ENCODE measurements around the gene HS2ST1.
"Not testable (repeated sequence)": the region's sequence is repeated elsewhere in the genome, so short reads cannot be mapped to it uniquely, and the experiment has no call there.

Gene HS2ST1

DNA sequence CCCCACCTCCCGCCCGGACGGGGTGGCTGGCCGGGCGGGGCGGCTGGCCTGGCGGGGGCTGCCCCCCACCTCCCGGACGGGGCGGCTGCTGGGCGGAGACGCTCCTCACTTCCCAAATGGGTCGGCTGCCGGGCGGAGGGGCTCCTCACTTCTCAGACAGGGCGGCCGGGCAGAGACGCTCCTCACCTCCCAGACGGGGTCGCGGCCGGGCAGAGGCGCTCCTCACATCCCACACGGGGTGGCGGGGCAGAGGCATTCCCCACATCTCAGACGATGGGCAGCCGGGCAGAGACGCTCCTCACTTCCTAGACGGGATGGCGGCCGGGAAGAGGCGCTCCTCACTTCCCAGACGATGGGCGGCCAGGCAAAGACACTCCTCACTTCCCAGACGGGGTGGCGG lies 49.4 kb downstream of the HS2ST1 start:
- DNase-seq (ENCODE audit: low read depth); H3K4me3 ChIP-seq (ENCODE audit: low read depth, low read length): not testable (repeated sequence)

DNA sequence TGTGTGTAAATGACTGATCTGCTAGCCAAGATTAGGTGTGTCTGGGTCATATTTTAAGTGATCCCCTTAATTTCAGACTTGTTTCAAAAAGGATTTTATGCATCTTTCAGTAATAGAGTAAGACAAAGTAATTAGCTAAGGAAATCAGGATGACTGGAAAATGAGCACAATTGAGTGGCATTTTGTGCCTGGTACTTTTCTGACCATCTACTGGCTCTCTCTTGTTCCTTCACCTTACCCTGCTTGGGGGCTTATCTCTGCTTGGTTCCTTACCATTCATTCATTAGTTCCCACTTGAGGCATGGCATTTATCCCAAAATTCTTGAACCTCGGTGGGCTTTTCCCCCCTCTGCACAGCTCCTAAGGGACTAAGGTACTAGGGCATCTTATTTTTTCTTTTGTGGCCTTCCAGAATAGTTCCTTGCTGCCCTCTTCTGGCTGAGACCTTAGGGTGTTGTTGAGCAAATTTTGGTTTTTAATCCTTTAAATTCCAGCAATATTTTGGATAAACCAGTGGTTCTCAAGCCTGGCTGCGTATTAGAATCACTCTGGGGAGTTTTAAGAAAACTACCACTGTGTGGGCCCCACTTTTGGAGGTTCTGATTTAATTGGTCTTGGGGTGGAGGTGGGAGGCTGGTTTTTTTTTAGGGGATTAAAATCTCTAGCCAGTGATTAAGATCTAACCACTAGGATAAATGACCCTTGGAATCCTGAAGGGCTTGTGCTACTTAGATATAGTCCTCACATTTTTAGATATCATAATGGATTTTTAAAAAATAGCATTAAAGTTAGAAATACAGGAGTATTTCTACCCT lies 50.8 kb downstream of the HS2ST1 start:
- DNase-seq (ENCODE audit: low read depth): peak; percentile 5
- no peak overlapping the region for H3K4me3 ChIP-seq (ENCODE audit: low read depth, low read length)

DNA sequence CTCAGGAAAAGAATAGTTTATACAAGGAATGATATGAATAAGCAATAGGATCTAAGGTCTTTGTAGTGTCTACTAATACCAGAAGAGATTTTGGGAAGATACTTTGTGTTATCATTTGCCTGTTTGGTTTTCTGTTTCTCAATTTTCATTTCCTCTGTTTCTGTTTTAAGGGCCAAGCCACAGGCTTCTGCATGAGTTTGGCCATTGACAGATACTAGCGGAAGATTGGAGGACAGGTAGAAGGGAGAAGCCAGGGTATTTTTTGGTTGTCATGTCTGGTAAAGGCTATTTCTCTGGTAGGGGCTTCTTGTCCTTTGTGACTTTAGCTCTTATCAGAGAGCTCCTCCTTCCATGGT lies 51.4 kb downstream of the HS2ST1 start:
- DNase-seq (ENCODE audit: low read depth): no peak
- H3K4me3 ChIP-seq (ENCODE audit: low read depth, low read length): no peak overlapping the region

DNA sequence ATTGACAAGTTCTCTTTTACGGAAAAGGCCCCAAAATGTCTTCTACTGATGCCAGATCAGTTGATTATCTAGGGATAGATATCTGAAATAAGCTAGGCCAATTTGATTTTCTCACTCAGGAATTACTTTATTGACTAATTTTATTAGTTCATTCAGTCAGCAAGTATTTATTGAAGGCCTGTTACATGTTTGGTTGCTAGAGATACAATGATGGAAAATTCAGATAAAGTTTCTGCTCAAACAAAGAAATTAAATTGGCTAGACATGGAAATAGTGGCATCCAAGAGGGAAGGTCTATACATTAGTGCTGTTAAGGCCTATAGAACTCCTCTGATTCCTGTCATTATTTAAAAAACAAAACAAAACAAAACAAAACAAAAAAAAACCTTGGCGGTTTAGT lies 56.5 kb downstream of the HS2ST1 start:
- no peak overlapping the region for H3K4me3 ChIP-seq (ENCODE audit: low read depth, low read length)
- no peak for DNase-seq (ENCODE audit: low read depth)

DNA sequence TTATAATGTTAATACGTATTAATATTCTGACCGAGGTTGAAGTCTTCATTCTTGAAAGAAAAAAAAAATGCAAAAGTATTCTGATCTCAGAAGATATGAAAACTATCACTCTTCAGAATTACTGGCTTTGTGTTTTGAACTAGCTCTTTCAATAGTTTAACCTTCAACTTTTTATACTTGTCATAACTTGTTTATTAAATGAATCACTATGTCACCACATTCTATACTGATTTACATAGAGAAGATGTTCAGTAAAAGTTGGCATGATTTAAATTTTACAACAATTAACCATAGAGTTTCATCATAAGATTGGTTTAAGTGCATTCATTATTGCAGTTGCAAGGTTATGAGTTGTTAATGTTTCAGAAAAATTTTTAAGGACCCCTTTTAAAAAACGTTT lies 57.3 kb downstream of the HS2ST1 start:
- no peak for DNase-seq (ENCODE audit: low read depth)
- no peak overlapping the region for H3K4me3 ChIP-seq (ENCODE audit: low read depth, low read length)

DNA sequence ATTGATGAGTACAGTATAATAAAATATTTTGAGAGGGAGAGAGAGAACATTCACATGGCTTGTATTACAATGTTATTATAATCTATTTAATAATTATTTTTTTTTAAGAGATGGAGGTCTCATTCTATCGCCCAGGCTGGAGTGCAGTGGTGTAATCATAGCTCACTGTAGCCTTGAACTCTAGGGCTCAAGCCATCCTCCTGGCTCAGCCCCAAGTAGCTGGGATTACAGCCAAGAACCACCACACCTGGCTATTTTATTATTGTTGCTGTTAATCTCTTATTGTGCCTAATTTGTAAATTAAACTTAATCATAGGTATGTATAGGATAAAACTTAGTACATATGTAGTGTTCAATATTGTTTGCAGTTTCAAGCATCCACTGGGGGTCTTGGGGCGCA lies 57.8 kb downstream of the HS2ST1 start:
- DNase-seq (ENCODE audit: low read depth): no peak
- H3K4me3 ChIP-seq (ENCODE audit: low read depth, low read length): no peak overlapping the region

DNA sequence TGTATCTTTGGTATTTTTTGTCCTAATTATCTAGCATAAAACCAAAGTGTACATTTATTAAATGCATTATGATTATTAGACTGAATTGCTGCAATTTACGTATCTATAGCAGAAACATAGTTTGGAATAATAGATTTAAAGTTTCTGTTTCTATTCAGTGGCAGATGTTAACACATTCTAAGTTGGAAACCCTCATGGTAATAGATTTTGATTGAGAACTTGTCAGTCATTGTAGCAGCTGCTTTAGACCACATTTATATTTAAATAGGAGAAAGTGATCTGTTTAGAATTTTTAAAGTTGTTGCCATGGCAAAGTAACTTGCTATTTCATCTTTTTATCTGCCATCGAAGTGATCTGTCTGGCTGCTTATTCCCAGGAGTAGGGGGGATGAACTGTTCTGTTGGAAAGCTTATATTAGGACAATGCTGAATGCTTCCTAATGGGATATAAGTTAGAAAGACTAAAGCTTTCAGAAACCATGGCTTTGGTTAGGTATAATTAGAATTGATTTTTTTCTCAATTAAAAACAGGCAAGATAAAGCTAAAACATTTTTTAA lies 61.6 kb downstream of the HS2ST1 start:
- no peak for DNase-seq (ENCODE audit: low read depth)

DNA sequence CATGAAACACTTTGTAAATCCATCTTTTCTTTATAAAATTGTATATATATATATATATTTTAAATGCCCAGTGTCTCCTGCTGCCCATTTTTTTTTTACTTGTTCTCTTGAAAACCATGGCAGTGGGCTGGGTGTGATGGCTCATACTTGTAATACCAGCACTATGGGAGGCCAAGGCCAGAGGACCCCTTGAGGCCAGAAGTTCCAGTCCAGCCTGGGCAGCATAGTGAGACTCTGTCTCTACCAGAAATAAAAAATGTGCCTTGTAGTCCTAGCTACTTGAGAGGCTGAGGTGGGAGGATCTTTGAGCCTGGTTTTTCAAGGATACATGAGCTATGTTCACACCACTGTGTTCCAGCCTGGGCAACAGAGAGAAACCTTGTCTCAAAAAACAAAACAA lies 62.2 kb downstream of the HS2ST1 start:
- no peak overlapping the region for H3K4me3 ChIP-seq (ENCODE audit: low read depth, low read length)
- DNase-seq (ENCODE audit: low read depth): no peak

More for the DNA sequence above, 61.6 kb downstream of the HS2ST1 start:
- H3K4me3 ChIP-seq (ENCODE audit: low read depth, low read length): no peak overlapping the region

DNA sequence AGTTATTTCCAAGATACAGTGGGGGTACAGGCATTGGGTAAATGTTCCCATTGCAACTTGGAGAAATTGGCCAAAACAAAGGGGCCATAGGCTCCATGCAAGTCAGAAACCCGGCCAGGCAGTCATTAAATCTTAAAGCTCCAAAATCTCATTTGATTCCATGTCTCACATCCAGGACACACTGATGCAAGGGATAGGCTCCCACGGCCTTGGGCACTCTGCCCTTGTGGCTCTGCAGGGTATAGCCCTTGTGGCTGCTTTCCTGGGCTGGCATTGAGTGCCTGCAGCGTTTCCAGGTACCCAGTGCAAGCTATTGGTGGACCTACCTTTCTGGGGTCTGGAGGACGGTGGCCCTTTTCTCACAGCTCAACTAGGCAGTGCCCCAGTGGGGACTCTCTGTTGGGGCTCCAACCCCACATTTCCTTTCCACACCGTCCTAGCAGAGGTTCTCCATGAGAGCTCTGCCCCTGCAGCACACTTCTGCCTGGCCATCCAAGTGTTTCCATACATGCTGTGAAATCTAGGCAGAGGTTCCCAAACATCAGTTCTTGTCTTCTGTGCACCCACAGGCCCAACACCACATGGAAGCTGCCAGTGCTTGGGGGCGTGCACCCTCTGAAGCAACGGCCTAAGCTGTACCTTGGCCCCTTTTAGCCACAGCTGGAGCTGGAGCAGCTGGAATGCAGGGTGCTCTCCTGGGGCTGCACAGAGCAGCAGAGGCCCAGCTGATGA lies 67.2 kb downstream of the HS2ST1 start:
- no peak for DNase-seq (ENCODE audit: low read depth)
- no peak overlapping the region for H3K4me3 ChIP-seq (ENCODE audit: low read depth, low read length)

DNA sequence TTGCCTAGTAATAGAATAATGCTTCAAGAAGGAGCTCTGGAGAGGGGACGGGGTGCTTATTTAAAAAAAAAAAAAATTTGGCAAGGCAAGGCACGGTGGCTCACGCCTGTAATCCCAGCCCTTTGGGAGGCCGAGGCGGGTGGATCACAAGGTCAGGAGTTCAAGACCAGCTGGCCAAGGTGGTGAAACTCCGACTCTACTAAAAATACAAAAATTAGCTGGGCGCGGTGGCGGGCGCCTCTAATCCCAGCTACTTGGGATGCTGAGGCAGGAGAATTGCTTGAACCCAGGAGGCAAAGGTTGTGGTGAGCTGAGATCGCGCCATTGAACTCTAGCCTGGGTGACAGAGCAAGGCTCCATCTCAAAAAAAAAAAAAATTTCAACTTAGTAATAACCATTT lies 69.2 kb downstream of the HS2ST1 start:
- not testable (repeated sequence) for DNase-seq (ENCODE audit: low read depth); H3K4me3 ChIP-seq (ENCODE audit: low read depth, low read length)

DNA sequence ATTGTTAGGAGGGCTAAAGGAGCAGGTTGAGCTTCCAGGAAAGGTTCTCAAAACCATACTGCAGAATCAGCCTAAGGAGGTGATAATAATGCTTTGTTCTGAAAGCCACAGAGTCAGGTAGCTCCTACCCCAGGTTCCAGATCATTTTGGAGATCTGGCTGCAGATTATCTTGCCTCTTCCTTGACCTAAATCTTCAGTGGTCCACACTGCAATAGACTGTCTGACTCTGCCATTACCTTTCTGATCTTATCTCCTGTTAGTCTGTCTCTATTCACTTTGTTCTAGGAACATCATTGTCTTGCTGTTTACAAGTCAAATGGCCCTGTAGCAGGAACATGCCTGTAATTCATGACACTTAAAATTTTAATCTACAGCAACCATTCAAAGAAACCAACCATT lies 73.0 kb downstream of the HS2ST1 start:
- no peak overlapping the region for H3K4me3 ChIP-seq (ENCODE audit: low read depth, low read length)
- no peak for DNase-seq (ENCODE audit: low read depth)

DNA sequence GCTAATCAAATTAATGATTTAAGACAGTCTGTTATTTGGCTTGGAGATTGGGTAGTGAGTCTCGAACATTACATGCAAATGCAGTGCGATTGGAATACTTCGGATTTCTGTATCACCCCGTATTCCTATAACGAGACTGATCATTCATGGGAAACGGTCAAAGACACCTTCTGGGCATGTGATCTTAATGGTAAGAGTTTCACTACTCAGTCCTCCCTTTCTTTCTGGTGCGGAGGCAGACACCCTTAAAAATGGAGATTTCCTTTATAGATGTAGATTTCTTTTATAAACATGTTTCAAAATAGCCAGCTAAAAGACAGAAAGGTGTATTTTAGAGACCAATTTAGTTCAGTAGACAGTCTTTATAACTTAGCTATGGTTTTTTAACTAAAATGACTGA lies 74.4 kb downstream of the HS2ST1 start:
- no peak for DNase-seq (ENCODE audit: low read depth)

DNA sequence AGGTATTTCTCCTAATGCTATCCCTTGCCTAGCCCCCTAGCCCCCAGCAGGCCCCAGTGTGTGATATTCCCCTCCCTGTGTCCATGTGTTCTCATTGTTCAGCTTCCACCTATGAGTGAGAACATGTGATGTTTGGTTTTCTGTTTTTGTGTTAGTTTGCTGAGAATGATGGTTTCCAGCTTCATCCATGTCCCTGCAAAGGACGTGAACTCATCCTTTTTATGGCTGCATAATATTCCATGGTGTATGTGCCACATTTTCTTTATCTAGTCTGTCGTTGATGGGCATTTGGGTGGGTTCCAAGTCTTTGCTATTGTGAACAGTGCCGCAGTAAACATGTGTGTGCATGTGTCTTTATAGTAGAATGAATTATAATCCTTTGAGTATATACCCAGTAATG lies 75.3 kb downstream of the HS2ST1 start:
- H3K4me3 ChIP-seq (ENCODE audit: low read depth, low read length); DNase-seq (ENCODE audit: low read depth): not testable (repeated sequence)

More for the DNA sequence above, 74.4 kb downstream of the HS2ST1 start:
- no peak overlapping the region for H3K4me3 ChIP-seq (ENCODE audit: low read depth, low read length)

DNA sequence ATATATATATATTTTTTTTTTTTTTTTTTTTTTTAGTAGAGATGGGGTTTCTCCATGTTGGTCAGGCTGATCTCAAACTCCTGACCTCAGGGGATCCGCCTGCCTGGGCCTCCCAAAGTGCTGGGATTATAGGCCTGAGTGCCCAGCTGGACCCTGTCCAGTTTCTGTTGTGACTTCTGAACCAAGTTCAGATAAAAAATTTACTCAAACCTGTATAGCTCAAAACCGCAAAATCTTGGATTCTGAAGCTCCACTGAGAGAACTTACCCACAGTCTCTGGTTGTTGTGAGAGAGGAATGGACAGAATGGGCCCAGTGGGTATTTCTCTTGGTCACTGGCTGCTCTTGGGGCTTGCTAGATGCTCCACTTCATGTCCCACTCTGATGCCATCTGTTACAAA lies 76.4 kb downstream of the HS2ST1 start:
- H3K4me3 ChIP-seq (ENCODE audit: low read depth, low read length): no peak overlapping the region
- no peak for DNase-seq (ENCODE audit: low read depth)

DNA sequence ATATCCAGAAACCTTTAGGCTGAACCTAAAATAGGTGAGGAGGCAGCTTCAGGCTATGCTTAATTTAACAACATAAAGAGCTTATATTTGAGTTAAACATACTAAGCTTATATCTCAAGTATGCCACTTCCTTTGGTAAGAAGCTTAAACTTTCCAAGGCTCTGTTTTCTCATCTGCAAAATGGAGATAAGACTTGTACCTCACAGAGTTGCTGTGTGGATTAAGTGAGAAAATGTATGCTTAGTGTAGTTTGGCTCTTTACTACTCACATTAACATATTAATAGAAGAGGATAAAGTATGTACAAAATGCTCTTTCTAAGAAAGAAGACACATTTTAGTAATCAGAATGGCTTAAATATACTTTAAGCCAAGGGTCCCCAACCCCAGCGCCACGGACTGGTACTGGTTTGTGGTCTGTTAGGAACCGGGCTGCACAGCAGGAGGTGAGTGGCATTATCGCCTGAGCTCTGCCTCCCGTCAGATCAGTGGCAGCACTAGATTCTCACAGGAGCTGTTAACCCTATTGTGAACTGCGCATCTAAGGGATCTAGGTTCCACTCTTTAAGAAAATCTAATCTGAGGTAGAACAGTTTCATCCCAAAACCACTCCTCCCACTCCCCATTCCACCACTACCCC lies 77.2 kb downstream of the HS2ST1 start:
- H3K4me3 ChIP-seq (ENCODE audit: low read depth, low read length): no peak overlapping the region
- DNase-seq (ENCODE audit: low read depth): no peak

DNA sequence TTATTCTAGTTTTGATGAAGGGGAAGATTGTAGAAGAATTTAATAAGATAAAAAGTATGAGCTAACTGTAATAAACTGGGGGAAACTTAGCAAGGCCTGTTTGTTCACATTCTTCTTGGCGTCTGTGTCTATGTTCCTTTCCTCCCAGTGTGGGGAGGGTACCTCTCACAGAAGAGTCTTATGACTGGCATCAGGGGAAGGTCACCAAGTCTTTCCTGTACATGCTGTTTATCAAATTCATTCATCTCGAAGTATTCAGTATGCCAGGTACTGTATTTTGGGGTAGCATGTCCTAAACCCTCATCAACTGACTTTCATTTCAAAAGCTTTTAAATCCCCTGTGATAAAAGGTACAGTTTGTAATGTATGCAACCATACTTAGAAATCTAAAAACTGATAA lies 78.4 kb downstream of the HS2ST1 start:
- H3K4me3 ChIP-seq (ENCODE audit: low read depth, low read length): no peak overlapping the region
- no peak for DNase-seq (ENCODE audit: low read depth)

DNA sequence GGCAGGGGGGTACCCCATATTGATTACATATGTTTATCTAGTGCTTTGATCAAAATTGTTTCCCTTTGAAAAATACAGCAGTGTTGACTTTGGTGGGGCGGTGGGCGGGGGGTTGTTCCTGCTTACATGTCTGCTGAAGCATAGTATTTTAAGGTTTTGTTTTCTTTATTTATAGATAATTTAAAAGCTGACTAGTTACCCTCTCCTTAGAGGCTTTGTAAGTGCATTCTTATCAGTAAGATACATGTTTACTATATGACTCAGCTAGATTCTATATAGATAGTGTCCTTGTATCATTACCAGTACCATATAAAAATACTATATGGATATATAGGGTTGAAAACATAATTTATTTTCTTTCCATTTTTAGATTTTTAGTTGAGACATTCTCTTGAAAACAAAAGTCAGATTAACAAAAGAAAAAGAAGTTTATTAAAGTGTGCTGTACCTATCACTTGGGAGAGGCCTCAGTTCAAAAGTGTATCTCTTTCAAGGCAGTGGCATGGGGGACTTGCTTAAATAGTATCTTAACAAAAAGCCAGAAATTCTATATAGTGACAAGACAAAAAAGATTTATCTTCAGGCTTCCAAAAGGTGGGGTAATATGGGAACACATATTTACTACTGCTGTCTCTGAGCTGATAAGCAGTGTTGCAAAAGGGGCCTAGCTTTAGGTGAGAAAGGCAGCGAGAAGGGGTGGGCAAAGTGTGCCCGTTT lies 79.0 kb downstream of the HS2ST1 start:
- no peak for DNase-seq (ENCODE audit: low read depth)
- no peak overlapping the region for H3K4me3 ChIP-seq (ENCODE audit: low read depth, low read length)

DNA sequence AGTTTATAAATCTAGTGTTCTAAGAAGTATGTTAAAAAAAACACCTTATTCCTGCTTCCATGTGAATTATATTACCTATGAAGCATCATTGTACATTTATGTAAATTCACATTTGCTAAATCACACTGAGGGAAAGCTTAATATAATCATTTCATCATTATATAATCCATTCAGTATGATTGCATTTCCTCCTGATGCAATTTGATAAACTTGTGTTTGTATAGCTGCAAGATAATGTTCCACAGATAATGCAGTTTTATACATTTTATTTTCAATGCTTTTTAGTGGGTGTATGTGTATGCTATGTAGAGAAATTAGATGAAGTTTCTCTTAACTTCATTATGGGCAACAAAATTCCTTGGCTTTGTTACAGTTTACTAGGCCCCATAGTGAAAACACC lies 79.6 kb downstream of the HS2ST1 start:
- H3K4me3 ChIP-seq (ENCODE audit: low read depth, low read length): no peak overlapping the region
- no peak for DNase-seq (ENCODE audit: low read depth)

DNA sequence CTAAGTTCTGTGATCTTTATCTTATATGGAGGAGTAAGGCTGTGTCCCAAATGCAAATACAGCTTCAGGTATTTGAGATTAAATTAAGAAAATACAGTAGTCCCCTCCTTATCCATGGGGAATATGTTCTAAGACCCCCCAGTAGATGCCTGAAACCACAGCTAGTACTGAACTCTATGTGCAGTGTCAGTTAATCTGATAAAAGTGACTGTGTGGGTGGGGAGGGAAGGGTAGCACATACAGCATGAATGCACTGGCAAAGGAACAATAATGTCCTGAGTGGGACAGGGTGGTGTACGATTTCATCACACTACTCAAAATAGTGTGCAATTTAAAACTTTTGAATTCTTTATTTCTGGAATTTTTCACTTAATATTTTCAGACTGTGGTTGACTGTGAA lies 83.1 kb downstream of the HS2ST1 start:
- DNase-seq (ENCODE audit: low read depth): no peak
- H3K4me3 ChIP-seq (ENCODE audit: low read depth, low read length): no peak overlapping the region

DNA sequence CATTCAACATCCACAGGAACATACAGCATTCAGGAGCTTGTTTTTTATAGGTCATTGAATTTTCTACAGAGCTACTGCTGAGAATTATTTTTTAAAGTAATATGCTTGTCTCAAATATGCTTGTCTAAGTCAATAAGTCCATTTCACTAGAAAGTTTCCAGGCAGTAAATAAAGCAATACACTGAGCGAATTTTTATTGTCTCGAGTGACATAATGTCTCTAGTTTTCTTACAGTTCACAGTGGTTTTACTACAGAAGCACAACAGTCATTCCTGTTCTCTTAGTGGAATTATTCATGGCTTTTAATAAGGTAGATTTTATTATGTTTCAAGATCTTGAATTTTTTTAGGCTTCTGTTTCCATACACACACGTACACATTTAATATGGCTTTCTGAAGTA lies 83.8 kb downstream of the HS2ST1 start:
- DNase-seq (ENCODE audit: low read depth): no peak
- H3K4me3 ChIP-seq (ENCODE audit: low read depth, low read length): no peak overlapping the region

All from skeletal muscle cell (primary cell).